LNCaP clone FGC (cell line): ENCODE measurements around the gene SPRED1.

Experiments
- DNase-seq: peaks from one replicate; pipeline ENCODE4 v3.0.0-alpha.2; 2011; ENCODE audit warnings: low read depth
- H3K4me3 ChIP-seq: 2 replicates; pipeline ENCODE4 v1.5.1; 2011; ENCODE audit warnings: mild to moderate bottlenecking, low read depth, low read length, control low read depth
- TF ChIP-seq, protein P1 (sequence below): IDR thresholded peaks from 2 replicates; pipeline ENCODE4 v1.5.1; 2012; ENCODE audit warnings: mild to moderate bottlenecking; ENCODE audit not compliant: control insufficient read depth, insufficient read depth; ENCODE audit errors: extremely low read depth

The SPRED1 gene

DNA sequence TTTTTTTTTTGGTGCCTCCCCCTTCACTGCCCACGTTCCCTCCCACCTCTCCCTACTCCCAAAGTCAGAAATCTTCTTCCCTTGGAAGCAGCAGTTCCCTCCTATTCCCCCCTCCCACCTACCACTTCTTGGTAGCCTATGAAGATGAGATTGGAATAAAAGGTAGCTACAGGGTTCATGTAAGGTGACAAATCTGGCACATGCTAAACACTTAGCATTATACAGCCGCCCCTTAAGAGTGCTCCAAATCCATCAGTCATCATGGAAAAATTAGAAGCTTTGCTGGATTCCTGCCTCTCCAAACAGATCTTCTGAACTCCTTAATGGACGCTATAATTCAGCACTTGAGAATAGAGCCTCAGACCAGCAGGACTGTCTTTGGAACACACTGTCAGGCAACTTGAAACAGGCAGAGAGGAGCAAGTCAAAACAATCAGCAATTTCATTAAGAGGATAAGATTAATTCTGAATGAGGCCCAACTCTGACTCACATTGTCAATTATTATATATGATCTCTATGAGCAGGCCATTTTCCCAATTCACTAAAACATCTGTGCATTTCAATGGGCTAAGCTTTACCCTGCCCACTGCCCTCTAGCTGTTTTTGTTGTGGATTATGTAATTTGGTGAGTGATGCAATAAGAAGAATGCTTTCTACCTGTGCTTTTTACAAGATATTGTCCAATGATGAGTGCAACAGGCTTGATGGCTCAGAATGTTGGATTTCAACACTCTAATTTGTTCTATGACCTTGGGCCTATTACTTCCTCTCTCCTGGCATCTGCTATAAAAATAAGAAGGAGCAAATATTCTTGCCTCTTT lies 34.6 kb upstream of the SPRED1 start:
- H3K4me3 ChIP-seq = no peak overlapping the region
- TF ChIP-seq, protein P1, sequence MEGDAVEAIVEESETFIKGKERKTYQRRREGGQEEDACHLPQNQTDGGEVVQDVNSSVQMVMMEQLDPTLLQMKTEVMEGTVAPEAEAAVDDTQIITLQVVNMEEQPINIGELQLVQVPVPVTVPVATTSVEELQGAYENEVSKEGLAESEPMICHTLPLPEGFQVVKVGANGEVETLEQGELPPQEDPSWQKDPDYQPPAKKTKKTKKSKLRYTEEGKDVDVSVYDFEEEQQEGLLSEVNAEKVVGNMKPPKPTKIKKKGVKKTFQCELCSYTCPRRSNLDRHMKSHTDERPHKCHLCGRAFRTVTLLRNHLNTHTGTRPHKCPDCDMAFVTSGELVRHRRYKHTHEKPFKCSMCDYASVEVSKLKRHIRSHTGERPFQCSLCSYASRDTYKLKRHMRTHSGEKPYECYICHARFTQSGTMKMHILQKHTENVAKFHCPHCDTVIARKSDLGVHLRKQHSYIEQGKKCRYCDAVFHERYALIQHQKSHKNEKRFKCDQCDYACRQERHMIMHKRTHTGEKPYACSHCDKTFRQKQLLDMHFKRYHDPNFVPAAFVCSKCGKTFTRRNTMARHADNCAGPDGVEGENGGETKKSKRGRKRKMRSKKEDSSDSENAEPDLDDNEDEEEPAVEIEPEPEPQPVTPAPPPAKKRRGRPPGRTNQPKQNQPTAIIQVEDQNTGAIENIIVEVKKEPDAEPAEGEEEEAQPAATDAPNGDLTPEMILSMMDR = no peak
- DNase-seq = no peak

DNA sequence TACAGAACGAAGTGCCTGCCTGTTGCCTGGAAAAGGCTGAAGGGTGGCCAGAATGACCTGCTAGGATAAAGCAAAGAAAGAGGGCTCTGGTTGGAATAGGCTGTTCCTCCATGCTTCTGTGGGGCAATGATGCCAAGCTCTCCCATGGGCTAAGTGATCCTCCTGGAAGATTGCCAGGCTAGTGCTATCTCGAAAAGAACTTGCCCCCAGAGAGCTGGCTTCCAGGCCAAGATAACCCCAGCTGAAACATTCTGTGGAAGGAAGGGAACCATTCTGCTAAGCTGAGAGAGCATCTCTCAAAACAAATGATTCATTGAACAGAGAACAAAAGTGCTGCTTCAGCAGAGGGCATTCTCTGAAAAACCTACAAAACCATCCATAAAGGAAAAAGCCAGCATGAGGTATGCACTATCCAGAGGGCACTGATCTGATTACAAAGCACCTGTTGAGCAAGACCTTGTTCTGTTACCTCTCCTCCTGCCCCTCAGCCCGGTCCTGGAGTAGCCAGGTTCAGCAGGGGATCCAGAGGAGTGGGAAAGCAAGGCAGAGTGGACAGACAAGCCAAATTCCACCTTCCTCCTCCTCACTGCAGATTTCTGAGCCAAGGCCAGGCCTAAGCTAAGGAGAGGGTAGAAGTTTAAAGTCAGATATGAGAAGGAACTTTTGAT lies 31.9 kb upstream of the SPRED1 start:
- DNase-seq = no peak
- TF ChIP-seq, protein P1 = no peak
- H3K4me3 ChIP-seq = no peak overlapping the region

DNA sequence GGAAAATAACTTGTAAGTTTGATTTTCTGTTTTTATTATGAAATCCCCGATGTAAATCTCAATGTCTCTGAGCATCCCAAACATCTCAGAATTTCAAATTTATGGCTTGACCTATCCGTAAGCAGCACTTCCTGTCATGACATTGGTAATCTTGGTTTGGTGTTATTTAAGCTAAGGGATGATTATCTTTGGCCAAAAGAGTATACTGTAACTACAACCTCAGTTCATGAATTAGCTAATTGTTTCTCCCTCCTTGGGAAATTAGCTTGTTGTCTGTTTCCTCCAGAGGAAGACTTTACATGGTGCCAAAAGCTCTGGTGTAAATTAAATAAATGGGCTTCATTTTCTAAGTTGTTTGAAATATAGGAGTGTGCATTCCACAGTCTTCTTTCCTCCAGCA lies 28.1 kb upstream of the SPRED1 start:
- TF ChIP-seq, protein P1 = no peak
- H3K4me3 ChIP-seq = no peak overlapping the region

DNA sequence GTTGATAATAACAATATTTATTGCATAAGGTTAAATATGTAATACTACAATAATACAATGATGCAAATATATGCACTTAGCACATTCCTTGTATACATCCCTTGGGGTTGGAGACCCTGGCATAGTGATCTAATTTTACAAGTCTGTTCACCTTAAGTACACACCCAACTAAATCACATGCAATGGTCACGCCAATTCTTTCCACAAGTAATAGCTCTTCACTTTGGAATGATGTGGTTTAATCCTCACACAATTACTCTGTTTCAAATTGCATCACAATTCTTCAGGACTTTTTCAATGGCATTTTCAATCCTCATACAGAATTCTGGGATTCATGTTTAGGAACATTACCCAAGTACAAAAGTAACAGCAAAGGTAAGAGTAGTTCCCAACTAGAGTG lies 27.3 kb upstream of the SPRED1 start:
- DNase-seq = no peak
- H3K4me3 ChIP-seq = no peak overlapping the region
- TF ChIP-seq, protein P1 = no peak

More for the DNA sequence above, 28.1 kb upstream of the SPRED1 start:
- no peak for DNase-seq

DNA sequence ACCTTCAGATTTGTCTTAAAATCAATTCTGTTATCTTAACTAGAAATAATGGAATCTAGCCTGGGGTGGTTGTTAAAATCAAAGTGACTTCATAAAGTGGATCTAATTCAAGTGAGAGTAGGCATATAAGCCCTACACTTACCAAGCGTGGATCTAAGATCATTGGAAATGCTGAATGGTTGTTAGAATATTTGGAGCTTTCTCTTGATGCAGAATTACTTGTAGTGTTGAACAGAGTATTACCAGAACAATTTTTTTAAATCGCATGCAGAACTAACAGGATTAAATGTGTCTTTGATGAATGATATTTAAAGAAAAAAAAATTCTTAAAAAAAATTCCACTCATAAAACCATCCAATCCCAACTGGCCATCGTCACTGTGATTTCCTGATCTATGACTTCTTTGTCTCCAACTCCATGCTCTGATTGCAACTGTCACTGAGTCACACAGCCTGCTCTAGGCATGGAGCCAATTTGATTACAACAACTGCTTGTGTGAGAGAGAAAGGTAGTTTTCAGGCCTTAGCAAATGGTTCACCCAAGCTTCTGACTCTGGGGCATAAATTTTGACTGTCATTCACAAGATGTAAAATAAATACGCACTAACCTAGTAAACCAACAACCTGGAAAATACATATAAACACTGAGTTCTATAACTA lies 25.9 kb upstream of the SPRED1 start:
- no peak overlapping the region for H3K4me3 ChIP-seq
- peak; percentile 31 for DNase-seq
- TF ChIP-seq, protein P1 = no peak

DNA sequence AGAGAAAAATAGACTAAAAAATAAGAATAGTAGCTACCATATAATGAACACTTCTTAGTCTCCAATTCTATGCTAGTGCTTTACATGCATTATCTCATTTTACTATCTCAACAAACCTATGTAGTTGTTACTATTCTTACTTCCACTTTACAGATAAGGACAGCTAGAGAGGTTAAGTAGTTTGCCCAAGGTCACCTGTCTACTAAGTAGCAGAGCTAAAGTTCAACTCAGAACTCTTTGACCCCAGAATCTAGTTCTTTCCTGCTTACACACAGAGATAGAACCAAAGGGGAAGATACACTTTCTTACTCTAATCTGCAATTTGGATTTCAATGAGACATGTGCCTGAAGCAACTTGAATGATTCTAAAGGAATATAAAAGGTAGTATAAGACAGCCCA lies 24.7 kb upstream of the SPRED1 start:
- H3K4me3 ChIP-seq = no peak overlapping the region
- DNase-seq = no peak
- TF ChIP-seq, protein P1 = no peak
